ENCODE results near the gene LMF1.

The LMF1 gene

GRCh38 chr16:947255-947921 lies 23.4 kb downstream of the LMF1 start:
- no peak for DNase-seq

- no peak for DNase-seq
Measured at GRCh38 chr16:946048-946395, 24.8 kb downstream of the LMF1 start.

- no peak for DNase-seq
Measured at GRCh38 chr16:945271-946047, 25.3 kb downstream of the LMF1 start.

- no peak for DNase-seq
Measured at GRCh38 chr16:943971-944370, 26.8 kb downstream of the LMF1 start.

DNA sequence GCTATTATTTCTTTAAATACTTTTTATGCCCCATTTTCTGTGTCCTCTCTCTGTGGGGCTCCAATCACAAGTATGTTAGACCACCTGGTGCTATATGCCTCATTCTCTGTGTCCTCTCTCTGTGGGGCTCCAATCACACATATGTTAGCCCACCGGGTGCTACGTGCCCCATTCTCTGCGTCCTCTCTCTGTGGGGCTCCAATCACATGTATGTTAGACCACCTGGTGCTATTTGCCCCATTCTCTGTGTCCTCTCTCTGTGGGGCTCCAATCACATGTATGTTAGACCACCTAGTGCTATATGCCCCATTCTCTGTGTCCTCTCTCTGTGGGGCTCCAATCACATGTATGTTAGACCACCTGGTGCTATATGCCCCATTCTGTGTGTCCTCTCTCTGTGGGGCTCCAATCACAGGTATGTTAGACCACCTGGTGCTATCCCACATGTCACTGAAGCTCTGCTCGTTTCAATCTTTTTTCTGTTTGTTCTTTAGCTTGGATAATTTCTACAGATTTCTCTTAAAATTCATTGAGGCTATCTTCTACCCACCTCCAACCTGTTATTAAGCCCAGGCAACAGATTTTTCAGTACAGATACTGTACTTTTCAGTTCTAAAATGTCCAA lies 28.2 kb downstream of the LMF1 start:
- DNase-seq: no peak

- no peak for DNase-seq
Measured at GRCh38 chr16:939941-940340, 30.8 kb downstream of the LMF1 start.

DNA sequence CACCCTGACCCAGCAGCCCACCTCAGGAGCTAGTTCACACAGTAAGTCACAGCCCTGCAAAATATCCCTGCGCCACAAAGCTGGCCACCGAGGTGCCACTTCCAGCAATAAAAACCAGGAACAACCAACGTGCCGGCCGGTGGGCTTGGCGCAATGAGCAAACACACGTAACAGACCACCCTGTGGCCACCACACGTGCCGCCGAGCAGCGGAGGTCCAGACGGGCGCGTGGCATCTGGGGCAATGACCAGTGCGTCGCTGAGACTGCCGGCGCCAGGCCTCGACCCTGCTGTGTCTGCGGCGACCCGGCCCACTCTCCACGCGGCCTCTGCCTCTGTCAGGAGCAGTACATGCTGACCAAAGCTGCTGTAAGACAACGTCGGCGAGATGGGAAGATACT lies 31.5 kb downstream of the LMF1 start:
- no peak for DNase-seq

DNA sequence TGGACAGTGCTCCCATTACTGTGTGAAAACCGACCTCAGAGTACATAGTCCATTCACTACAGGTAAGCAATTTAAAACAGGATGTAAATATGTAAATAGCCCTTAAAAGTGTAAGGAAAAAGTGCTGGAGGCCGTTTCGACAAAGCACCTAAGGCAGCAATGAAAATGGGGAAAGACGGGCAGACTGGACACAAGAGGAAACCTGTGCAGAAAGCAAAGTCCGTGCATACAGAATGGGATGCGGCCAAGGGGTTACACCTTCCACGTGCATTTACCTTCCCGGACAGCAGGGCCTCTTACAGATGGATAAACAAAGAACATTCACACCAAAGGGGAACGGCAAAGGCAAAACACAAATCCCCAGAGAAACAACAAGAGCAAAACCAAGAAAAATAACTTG lies 32.0 kb downstream of the LMF1 start:
- DNase-seq: no peak

GRCh38 chr16:938136-938535 lies 32.6 kb downstream of the LMF1 start:
- no peak for DNase-seq

DNA sequence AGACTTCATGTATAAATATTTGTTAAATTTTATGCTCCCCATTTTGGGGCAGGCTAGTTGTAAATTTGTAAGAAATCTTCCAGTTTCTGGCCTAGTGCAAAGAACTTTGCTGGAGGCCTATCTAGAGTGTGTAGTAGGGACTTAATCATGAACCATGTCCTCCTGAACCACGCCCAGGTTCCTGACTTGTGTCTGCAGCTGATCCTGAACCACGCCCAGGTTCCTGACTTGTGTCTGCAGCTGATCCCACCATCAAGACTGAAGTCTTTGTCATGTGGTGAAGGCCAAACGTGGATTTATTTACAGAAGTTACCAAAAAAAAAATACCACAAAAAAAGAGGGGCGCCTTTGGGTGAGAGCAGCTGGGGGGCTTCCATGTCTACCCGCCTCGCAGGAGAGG lies 33.1 kb downstream of the LMF1 start:
- DNase-seq: no peak

DNA sequence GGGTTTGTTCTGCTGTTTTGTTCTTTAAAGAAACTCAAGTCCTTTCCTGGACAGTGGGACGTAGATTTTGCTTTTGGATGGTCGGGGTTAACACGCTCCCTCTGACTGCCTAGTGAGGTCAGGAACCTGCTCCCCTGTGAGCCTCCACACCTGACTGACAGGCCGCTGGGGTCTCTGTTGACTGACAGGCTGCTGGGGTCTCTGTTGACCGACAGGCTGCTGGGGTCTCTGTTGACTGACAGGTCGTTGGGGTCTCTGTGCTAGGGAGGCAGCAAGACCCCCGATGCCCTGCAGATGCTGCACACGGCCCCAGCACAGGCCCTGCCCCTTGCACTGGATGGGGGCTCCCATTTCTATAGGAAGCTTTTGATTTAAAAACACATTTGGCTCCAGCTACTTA lies 33.5 kb downstream of the LMF1 start:
- DNase-seq: no peak

- no peak for DNase-seq
Measured at GRCh38 chr16:935684-936083, 35.1 kb downstream of the LMF1 start.

DNA sequence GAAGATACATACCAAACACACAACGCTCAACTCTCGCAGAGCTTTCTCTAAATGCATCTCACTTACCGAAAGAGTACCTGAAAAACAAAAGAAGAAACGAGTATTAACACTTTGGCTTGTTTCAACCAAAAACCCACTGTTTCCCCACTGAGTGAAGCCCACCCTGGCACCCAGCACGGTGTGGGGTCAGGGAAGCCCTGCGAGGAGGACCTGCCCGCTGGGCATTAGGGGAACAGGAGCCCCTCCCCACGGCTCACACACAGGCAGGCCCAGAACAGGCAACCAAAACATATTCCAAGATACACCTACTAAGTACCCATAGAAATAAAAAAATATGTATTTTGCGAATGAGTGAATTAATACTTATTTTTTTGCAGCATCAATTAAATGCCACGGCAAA lies 36.6 kb downstream of the LMF1 start:
- no peak for DNase-seq

DNA sequence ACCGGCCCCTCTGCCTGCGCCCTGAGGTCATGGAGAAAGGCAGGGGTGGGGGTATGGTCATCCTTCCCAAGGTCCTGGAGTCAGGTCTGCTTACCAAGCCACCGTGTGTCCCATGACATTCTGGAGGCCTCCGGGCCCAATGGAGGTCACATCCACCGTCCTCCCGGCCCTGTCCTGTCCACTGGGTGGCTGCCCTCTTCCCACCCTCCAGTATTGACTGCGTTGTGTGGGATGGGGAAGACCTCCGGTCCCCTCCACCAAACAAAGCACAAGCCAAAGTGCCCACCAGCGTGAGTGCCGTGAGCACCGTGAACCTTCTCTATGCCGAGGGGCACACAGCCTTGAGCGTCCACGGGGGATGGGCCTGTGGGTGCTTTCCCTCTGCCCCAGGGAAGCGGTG lies 37.2 kb downstream of the LMF1 start:
- DNase-seq: no peak

DNA sequence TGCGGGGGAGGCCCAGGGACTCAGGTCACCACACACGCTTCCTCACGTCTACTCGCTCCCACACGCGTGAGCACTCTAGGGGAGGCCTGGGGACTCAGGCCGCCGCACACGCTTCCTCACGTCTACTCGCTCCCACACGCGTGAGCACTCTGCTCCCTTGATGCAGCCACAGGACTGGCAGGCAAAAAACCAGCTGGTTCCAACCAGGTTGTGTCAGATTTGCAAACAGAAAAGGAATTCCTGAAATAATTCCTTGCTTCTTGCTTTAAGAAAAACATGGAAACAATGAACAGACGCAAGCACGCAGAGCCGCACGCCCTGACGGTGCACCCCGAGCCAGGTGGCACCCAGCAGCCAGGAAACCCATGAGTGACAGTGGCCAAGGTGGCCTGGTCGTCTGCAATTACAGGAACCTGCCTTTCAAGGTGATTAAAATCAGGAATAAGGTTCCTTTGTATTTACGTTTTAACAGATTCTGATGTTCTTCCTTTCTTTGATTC lies 37.9 kb downstream of the LMF1 start:
- no peak for DNase-seq

GRCh38 chr16:931626-932500 lies 38.9 kb downstream of the LMF1 start:
- peak; percentile 41 for DNase-seq

GRCh38 chr16:931171-931570 lies 39.6 kb downstream of the LMF1 start:
- no peak for DNase-seq

DNA sequence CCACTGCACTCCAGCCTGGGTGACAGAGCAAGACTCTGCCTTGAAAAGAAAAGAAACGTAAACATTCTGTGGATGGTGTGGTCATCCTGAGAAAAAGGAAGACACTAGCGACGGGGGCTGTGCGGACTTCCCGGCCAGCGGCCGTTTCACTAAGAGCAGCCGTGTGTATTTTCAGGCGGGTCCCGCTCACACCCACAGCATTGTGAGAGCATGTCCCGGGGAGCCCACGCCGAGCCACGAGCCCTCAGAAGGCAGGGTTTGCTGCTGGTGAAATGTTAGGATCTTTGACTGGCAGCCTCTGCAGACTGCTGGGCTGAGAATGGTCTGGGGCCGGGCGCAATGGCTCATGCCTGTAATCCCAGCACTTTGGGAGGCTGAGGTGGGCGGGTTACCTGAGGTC lies 40.3 kb downstream of the LMF1 start:
- no peak for DNase-seq

- no peak for DNase-seq
Measured at GRCh38 chr16:930076-930475, 40.7 kb downstream of the LMF1 start.

DNA sequence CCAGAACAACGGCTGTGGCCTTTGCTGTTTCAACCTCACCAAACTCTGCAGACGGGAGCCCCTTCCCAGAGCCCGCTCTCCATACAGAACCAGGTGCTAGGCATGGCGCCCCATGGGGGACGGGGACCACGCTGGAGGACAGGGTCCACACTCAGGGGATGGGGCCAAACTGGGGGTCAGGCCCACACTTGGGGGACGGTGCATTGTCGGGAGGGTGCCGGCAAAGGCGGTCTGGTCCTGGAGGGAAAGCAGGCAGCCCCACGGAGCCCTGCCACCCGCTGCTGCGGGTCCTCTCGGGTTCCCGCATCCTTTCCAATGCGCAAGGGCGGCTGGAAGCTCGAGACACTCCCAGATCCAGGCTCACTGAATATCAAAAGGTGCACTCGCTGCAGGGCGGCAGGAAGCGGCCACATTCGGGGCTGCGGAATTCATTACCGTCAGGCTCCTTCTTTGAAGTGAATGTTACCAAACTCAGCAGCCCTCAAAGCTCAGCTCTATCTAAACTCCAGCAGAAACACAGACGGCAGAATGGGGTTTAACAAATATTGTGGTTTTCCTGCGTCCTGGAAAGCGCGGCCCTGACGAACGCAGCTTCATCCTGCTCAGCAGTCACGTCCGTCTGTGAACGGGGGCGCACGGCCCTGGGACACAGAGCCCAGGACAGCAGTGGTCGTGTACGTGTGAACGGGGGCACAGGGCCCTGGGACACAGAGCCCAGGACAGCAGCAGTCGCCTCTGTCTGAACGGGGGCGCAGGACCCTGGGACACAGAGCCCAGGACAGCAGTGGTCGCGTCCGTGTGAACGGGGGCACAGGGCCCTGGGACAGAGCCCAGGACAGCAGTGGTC lies 41.3 kb downstream of the LMF1 start:
- DNase-seq: no peak

DNA sequence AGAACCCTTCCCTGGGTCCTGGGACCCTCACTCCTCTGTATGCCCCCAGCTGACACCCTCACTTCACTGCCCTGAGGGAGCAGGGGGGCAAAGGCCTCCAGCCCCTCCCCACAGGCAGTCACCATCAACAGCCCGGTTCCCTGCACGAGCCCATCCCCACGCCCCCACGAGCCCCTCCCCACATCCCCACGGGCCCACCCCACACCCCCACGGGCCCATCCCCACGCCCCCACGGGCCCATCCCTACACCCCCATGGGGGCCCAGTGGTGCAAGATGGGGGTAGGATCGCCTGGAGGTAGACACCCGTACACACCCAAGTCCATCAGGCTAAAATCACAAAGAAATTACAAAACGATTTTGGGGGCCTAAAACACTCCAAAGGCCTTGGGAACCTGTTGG lies 42.3 kb downstream of the LMF1 start:
- no peak for DNase-seq

- no peak for DNase-seq
Measured at GRCh38 chr16:927931-928330, 42.9 kb downstream of the LMF1 start.
